Measurements from ENCODE around the gene EVL.

DNA sequence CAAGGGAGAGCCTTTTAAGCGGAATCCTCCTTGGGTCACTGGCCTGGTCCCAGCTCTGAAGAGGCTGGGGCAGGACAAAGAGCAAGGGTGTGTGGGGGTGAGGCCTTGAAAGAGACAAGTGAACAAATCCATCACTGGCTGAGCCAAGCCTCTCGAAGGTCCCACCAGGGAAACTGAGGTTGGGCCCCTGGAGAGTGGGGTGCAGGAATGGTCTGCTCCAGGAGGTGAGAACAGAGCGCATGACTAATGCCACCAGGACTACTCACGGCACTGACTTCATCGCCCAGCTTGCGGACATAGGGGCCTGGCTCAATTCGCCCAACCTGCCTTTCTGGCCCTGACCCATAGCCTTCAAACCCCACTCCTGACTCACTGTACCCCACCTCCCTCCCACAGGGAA is 113.5 kb downstream of the EVL start:
- TF ChIP-seq, protein P1, sequence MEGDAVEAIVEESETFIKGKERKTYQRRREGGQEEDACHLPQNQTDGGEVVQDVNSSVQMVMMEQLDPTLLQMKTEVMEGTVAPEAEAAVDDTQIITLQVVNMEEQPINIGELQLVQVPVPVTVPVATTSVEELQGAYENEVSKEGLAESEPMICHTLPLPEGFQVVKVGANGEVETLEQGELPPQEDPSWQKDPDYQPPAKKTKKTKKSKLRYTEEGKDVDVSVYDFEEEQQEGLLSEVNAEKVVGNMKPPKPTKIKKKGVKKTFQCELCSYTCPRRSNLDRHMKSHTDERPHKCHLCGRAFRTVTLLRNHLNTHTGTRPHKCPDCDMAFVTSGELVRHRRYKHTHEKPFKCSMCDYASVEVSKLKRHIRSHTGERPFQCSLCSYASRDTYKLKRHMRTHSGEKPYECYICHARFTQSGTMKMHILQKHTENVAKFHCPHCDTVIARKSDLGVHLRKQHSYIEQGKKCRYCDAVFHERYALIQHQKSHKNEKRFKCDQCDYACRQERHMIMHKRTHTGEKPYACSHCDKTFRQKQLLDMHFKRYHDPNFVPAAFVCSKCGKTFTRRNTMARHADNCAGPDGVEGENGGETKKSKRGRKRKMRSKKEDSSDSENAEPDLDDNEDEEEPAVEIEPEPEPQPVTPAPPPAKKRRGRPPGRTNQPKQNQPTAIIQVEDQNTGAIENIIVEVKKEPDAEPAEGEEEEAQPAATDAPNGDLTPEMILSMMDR (IDR thresholded peaks at IDR 0.05; ENCODE audit: insufficient read depth, low read length) = no peak
- no peak for TF ChIP-seq POLR2AphosphoS5 (IDR thresholded peaks at IDR 0.05; ENCODE audit: low read depth)
- TF ChIP-seq, protein P2, sequence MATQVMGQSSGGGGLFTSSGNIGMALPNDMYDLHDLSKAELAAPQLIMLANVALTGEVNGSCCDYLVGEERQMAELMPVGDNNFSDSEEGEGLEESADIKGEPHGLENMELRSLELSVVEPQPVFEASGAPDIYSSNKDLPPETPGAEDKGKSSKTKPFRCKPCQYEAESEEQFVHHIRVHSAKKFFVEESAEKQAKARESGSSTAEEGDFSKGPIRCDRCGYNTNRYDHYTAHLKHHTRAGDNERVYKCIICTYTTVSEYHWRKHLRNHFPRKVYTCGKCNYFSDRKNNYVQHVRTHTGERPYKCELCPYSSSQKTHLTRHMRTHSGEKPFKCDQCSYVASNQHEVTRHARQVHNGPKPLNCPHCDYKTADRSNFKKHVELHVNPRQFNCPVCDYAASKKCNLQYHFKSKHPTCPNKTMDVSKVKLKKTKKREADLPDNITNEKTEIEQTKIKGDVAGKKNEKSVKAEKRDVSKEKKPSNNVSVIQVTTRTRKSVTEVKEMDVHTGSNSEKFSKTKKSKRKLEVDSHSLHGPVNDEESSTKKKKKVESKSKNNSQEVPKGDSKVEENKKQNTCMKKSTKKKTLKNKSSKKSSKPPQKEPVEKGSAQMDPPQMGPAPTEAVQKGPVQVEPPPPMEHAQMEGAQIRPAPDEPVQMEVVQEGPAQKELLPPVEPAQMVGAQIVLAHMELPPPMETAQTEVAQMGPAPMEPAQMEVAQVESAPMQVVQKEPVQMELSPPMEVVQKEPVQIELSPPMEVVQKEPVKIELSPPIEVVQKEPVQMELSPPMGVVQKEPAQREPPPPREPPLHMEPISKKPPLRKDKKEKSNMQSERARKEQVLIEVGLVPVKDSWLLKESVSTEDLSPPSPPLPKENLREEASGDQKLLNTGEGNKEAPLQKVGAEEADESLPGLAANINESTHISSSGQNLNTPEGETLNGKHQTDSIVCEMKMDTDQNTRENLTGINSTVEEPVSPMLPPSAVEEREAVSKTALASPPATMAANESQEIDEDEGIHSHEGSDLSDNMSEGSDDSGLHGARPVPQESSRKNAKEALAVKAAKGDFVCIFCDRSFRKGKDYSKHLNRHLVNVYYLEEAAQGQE (IDR thresholded peaks at IDR 0.05; ENCODE audit: insufficient replicate concordance, low read depth) = no peak
- TF ChIP-seq GABPA (IDR thresholded peaks at IDR 0.05; ENCODE audit: low read depth) = no peak
- no peak for TF ChIP-seq SPI1 (IDR thresholded peaks at IDR 0.05; ENCODE audit: borderline replicate concordance, low read depth)

All from HL-60 (cell line).